HPDE6-E6E7 (cell line): ENCODE data around the gene DRC7.

ENCODE experiments used
- DNase-seq: peaks from one replicate; pipeline ENCODE4 v3.0.0; 2011; ENCODE audit warnings: missing footprints; ENCODE audit errors: extremely low spot score

Gene DRC7

GRCh38 chr16:57676553-57677085, 18.0 kb upstream of the DRC7 start:
- DNase-seq: no peak

GRCh38 chr16:57677622-57678369, 16.8 kb upstream of the DRC7 start:
- no peak for DNase-seq

- DNase-seq: no peak
Observed at GRCh38 chr16:57679016-57679415, 15.6 kb upstream of the DRC7 start.

GRCh38 chr16:57679767-57680482, 14.7 kb upstream of the DRC7 start:
- no peak for DNase-seq

GRCh38 chr16:57680842-57681375, 13.7 kb upstream of the DRC7 start:
- no peak for DNase-seq

- no peak for DNase-seq
Observed at GRCh38 chr16:57681950-57682728, 12.5 kb upstream of the DRC7 start.

GRCh38 chr16:57682809-57683635, 11.6 kb upstream of the DRC7 start:
- DNase-seq: no peak

- DNase-seq: no peak
Observed at GRCh38 chr16:57683636-57684545, 10.7 kb upstream of the DRC7 start.

GRCh38 chr16:57684626-57685358, 9.8 kb upstream of the DRC7 start:
- no peak for DNase-seq

- no peak for DNase-seq
Observed at GRCh38 chr16:57685633-57686032, 9.0 kb upstream of the DRC7 start.

- DNase-seq: no peak
Observed at GRCh38 chr16:57686577-57686976, 8.0 kb upstream of the DRC7 start.

- DNase-seq: no peak
Observed at GRCh38 chr16:57687363-57687929, 7.2 kb upstream of the DRC7 start.

GRCh38 chr16:57688487-57688986, 6.1 kb upstream of the DRC7 start:
- no peak for DNase-seq

GRCh38 chr16:57688987-57689761, 5.4 kb upstream of the DRC7 start:
- no peak for DNase-seq

- no peak for DNase-seq
Observed at GRCh38 chr16:57689762-57690558, 4.6 kb upstream of the DRC7 start.

GRCh38 chr16:57690782-57691471, 3.7 kb upstream of the DRC7 start:
- DNase-seq: no peak

- DNase-seq: no peak
Observed at GRCh38 chr16:57692636-57693035, 2.0 kb upstream of the DRC7 start.
